Measurements from ENCODE around the gene ADGRD1.

Gene ADGRD1

GRCh38 chr12:131176926-131177325, 223.2 kb downstream of the ADGRD1 start:
- Histone ChIP-seq H3K79me2 (ENCODE audit: insufficient read depth, low read length) (no peaks in the 10 kb centered on the region), H3K27me3 (ENCODE audit: insufficient read depth, low read length) (no peaks in the 10 kb centered on the region; the same call in 1 of the 2 replicates), H3K9ac (ENCODE audit: low read length) (no peak overlapping the region), H3K4me1 (ENCODE audit: insufficient read depth, low read length, severe bottlenecking) (no peaks in the 10 kb centered on the region), H3K27ac (ENCODE audit: low read depth, low read length, poor library complexity, severe bottlenecking) (no peak overlapping the region), H3K9me3 (ENCODE audit: low read length) (no peaks in the 10 kb centered on the region), H3K36me3 (ENCODE audit: insufficient read depth, low read length) (no peaks in the 10 kb centered on the region), H2AFZ (ENCODE audit: low read length) (no peak overlapping the region), H3F3A (ENCODE audit: insufficient read depth, low read length) (no peaks in the 10 kb centered on the region), H4K20me1 (ENCODE audit: insufficient read depth, low read length) (no peaks in the 10 kb centered on the region), H3K4me3 (ENCODE audit: low read depth, low read length, poor library complexity, severe bottlenecking) (no peak overlapping the region), H3K4me2 (ENCODE audit: low read length) (no peak overlapping the region), H3K9me2 (ENCODE audit: low read depth, low read length) (no peaks in the 10 kb centered on the region)
- TF ChIP-seq CTCF (IDR thresholded peaks at IDR 0.05; ENCODE audit: low read length) (no peak), EZH2 (IDR thresholded peaks at IDR 0.05; ENCODE audit: borderline replicate concordance, low read length) (no peak)

GRCh38 chr12:131177599-131177998, 223.9 kb downstream of the ADGRD1 start:
- Histone ChIP-seq H3K9me3 (ENCODE audit: low read length) (no peaks in the 10 kb centered on the region), H3K27me3 (ENCODE audit: insufficient read depth, low read length) (no peaks in the 10 kb centered on the region; the same call in 1 of the 2 replicates)
- TF ChIP-seq CTCF (IDR thresholded peaks at IDR 0.05; ENCODE audit: low read length): no peak
- no peak for TF ChIP-seq EZH2 (IDR thresholded peaks at IDR 0.05; ENCODE audit: borderline replicate concordance, low read length)

GRCh38 chr12:131187602-131188001, 233.9 kb downstream of the ADGRD1 start:
- H3K4me2 ChIP-seq (ENCODE audit: low read length): no peak overlapping the region
- H4K20me1 ChIP-seq (ENCODE audit: insufficient read depth, low read length): no peaks in the 10 kb centered on the region
- H3K9me2 ChIP-seq (ENCODE audit: low read depth, low read length): no peaks in the 10 kb centered on the region
- TF ChIP-seq EZH2 (IDR thresholded peaks at IDR 0.05; ENCODE audit: borderline replicate concordance, low read length): no peak
- TF ChIP-seq CTCF (IDR thresholded peaks at IDR 0.05; ENCODE audit: low read length): no peak
- no peaks in the 10 kb centered on the region for H3K27me3 ChIP-seq (ENCODE audit: insufficient read depth, low read length)
- H3K9me3 ChIP-seq (ENCODE audit: low read length): no peaks in the 10 kb centered on the region
- no peaks in the 10 kb centered on the region for H3F3A ChIP-seq (ENCODE audit: insufficient read depth, low read length)
- H3K9ac ChIP-seq (ENCODE audit: low read length): no peak overlapping the region
- no peaks in the 10 kb centered on the region for H3K79me2 ChIP-seq (ENCODE audit: insufficient read depth, low read length)
- H3K27ac ChIP-seq (ENCODE audit: low read depth, low read length, poor library complexity, severe bottlenecking): no peak overlapping the region
- H2AFZ ChIP-seq (ENCODE audit: low read length): no peak overlapping the region
- no peaks in the 10 kb centered on the region for H3K4me1 ChIP-seq (ENCODE audit: insufficient read depth, low read length, severe bottlenecking)
- H3K36me3 ChIP-seq (ENCODE audit: insufficient read depth, low read length): no peaks in the 10 kb centered on the region
- no peak overlapping the region for H3K4me3 ChIP-seq (ENCODE audit: low read depth, low read length, poor library complexity, severe bottlenecking)

More at GRCh38 chr12:131177599-131177998, 223.9 kb downstream of the ADGRD1 start:
- H3K36me3 ChIP-seq (ENCODE audit: insufficient read depth, low read length): no peaks in the 10 kb centered on the region
- no peak overlapping the region for H3K9ac ChIP-seq (ENCODE audit: low read length)
- no peak overlapping the region for H2AFZ ChIP-seq (ENCODE audit: low read length)
- H3F3A ChIP-seq (ENCODE audit: insufficient read depth, low read length): no peaks in the 10 kb centered on the region
- no peaks in the 10 kb centered on the region for H3K79me2 ChIP-seq (ENCODE audit: insufficient read depth, low read length)
- no peak overlapping the region for H3K4me3 ChIP-seq (ENCODE audit: low read depth, low read length, poor library complexity, severe bottlenecking)
- no peak overlapping the region for H3K4me2 ChIP-seq (ENCODE audit: low read length)
- no peaks in the 10 kb centered on the region for H3K9me2 ChIP-seq (ENCODE audit: low read depth, low read length)
- no peak overlapping the region for H3K27ac ChIP-seq (ENCODE audit: low read depth, low read length, poor library complexity, severe bottlenecking)
- H4K20me1 ChIP-seq (ENCODE audit: insufficient read depth, low read length): no peaks in the 10 kb centered on the region
- H3K4me1 ChIP-seq (ENCODE audit: insufficient read depth, low read length, severe bottlenecking): no peaks in the 10 kb centered on the region

Data from OCI-LY1 (cell line).